ENCODE results near the gene HIPK2.

DNA sequence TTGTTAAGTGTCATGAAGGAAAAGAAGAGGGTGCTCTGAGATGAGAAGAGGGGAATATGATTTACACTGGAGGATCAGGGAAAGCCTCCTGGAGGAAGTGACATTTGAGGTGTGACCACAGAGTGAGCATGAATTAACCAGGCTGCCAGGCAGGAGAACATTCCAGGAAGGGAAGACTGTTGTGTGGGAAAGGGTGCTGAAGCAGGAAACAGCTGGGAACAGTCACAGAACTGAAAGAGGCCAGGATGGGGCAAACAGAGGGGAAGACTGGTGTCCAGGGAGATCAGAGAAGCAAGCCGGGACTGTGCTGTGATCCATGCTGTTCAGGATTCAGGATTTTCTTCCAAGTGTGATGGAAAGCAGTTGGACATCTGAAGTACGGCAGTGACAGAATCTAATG is 14.9 kb downstream of the HIPK2 start:
- TF ChIP-seq, protein P1, sequence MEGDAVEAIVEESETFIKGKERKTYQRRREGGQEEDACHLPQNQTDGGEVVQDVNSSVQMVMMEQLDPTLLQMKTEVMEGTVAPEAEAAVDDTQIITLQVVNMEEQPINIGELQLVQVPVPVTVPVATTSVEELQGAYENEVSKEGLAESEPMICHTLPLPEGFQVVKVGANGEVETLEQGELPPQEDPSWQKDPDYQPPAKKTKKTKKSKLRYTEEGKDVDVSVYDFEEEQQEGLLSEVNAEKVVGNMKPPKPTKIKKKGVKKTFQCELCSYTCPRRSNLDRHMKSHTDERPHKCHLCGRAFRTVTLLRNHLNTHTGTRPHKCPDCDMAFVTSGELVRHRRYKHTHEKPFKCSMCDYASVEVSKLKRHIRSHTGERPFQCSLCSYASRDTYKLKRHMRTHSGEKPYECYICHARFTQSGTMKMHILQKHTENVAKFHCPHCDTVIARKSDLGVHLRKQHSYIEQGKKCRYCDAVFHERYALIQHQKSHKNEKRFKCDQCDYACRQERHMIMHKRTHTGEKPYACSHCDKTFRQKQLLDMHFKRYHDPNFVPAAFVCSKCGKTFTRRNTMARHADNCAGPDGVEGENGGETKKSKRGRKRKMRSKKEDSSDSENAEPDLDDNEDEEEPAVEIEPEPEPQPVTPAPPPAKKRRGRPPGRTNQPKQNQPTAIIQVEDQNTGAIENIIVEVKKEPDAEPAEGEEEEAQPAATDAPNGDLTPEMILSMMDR (conservative IDR thresholded peaks at IDR 0.05; ENCODE audit: low read length): no peak
- TF ChIP-seq EZH2phosphoT487 (IDR thresholded peaks at IDR 0.05; ENCODE audit: borderline replicate concordance): no peak
